Kidney (tissue), 14 donors: ENCODE data around the gene CR2. TPM values are rescaled to one million over a fixed set of nuclear protein-coding genes. Genes with fewer than 3 reads are reported as not detected.

ENCODE experiments used
- DNase-seq, 5 donors: peaks; one replicate each; pipeline ENCODE4 v3.0.0-alpha.2; 2013 to 2020
- FAIRE-seq: peaks from 2 replicates; lab custom pipeline; 2012; peaks lifted over from hg19 to GRCh38; lab: Jason Lieb, UNC
- H3K27ac ChIP-seq, 2 donors: one replicate each; pipeline ENCODE4 v1.7.0; 2013; ENCODE audit warnings: low read depth in 2 of 2, low read length in 2 of 2, inconsistent platforms in 1 of 2
- H3K27me3 ChIP-seq: one replicate; pipeline ENCODE4 v1.7.1; 2013; ENCODE audit warnings: low read length, inconsistent platforms; ENCODE audit not compliant: control insufficient read depth, insufficient read depth
- H3K36me3 ChIP-seq, 3 donors: one replicate each; pipeline versions ENCODE4 v1.7.0 to v1.7.1; 2013; ENCODE audit warnings: low read length in 3 of 3, control low read depth in 1 of 3, inconsistent platforms in 1 of 3; ENCODE audit not compliant: insufficient read depth in 3 of 3, control insufficient read depth in 2 of 3
- H3K4me1 ChIP-seq, 3 donors: one replicate each; pipeline versions ENCODE4 v1.7.0 to v1.7.1; 2013; ENCODE audit warnings: low read length in 3 of 3, inconsistent platforms in 1 of 3, low read depth in 1 of 3; ENCODE audit not compliant: control insufficient read depth in 2 of 3, insufficient read depth in 2 of 3
- H3K4me3 ChIP-seq, 3 donors: one replicate each; pipeline versions ENCODE4 v1.7.0 to v1.8.1; 2013; ENCODE audit warnings: low read length in 3 of 3, control low read depth in 1 of 3, inconsistent platforms in 1 of 3
- H3K9ac ChIP-seq, 3 donors: one replicate each; pipeline versions ENCODE4 v1.7.0 to v1.7.1; 2013; ENCODE audit warnings: low read length in 3 of 3, control low read depth in 1 of 3, inconsistent platforms in 1 of 3
- H3K9me3 ChIP-seq, 3 donors: one replicate each; pipeline versions ENCODE4 v1.7.0 to v1.7.1; 2013; ENCODE audit warnings: low read length in 3 of 3, control low read depth in 1 of 3, inconsistent platforms in 1 of 3; ENCODE audit not compliant: control insufficient read depth in 2 of 3, insufficient read depth in 1 of 3
- intact Hi-C: fragments of 100-400 bp; cut with DNase I; formaldehyde crosslinking; loops from one replicate; pipeline ENCODE4 v1.11.1; 2022
- polyA plus RNA-seq: library from polyadenylated mRNA; stranded (reverse); fragments of 350-450 nt; fragmentation: Illumina TruSeq; extraction: RNeasy Lipid Tissue Mini Kit (QIAGEN cat#74804); gene quantifications from one replicate; pipeline ENCODE4 v1.2.3, GENCODE V29; 2014; ENCODE audit warnings: low read depth, low replicate concordance; ENCODE audit not compliant: insufficient read depth
- total RNA-seq: library from RNA; stranded (reverse); fragmentation: NEBNext Ultra II Directional; extraction: Animal tissue kit (Norgen Biotek cat#: 25700); gene quantifications from one replicate; pipeline ENCODE4 v1.2.1, GENCODE V29; 2021
- TF ChIP-seq, protein P1 (sequence below): IDR thresholded peaks from 3 replicates; pipeline ENCODE4 v1.5.1; 2012; ENCODE audit warnings: mild to moderate bottlenecking, moderate library complexity, borderline replicate concordance; ENCODE audit not compliant: insufficient read depth; ENCODE audit errors: extremely low read depth
- donor health status: control.
- donor health status: control.
- donor health status: control.
- donor health status: control.
- donor health status: control.
- donor health status: DM: yes; HTN: yes; CAD: no.
- donor health status: Normal renal cell carcinoma (clear cell type).

The CR2 gene
- total and polyA plus RNA-seq, 2 donors from 2014 or later, result 0.28 to 0.98 TPM

DNA sequence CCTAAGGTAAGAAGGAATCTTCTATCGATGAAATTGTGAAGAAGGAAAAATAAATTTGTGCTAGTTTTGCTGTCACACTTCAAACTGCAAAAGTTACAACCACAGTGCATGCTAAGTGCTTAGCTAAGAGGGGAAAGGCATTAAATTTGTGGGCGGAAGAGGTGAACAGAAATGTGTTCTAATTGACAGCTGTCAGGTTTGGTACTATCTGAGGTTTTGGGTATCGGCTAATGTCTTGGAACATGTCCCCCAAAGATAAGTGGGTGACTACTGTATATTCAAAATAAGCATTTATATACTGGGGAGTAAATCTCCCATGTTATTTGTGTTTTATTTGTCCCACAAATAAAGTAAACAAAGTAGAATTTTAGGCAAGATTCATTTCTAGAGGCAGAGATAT lies 49.8 kb downstream of the CR2 start:
- no peak for DNase-seq
- no peaks in the 10 kb centered on the region for H3K36me3 ChIP-seq
- H3K9me3 ChIP-seq, result no peaks in the 10 kb centered on the region
- peaks cover 0 to 3% (median 0%) of the 10 kb centered on the region in 3 donors for H3K4me1 ChIP-seq
- no peak overlapping the region for H3K9ac ChIP-seq
- TF ChIP-seq, protein P1, sequence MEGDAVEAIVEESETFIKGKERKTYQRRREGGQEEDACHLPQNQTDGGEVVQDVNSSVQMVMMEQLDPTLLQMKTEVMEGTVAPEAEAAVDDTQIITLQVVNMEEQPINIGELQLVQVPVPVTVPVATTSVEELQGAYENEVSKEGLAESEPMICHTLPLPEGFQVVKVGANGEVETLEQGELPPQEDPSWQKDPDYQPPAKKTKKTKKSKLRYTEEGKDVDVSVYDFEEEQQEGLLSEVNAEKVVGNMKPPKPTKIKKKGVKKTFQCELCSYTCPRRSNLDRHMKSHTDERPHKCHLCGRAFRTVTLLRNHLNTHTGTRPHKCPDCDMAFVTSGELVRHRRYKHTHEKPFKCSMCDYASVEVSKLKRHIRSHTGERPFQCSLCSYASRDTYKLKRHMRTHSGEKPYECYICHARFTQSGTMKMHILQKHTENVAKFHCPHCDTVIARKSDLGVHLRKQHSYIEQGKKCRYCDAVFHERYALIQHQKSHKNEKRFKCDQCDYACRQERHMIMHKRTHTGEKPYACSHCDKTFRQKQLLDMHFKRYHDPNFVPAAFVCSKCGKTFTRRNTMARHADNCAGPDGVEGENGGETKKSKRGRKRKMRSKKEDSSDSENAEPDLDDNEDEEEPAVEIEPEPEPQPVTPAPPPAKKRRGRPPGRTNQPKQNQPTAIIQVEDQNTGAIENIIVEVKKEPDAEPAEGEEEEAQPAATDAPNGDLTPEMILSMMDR, result no peak
- intact Hi-C loops, result no loop called here
- peaks cover 3% of the 10 kb centered on the region for H3K27me3 ChIP-seq
- H3K27ac ChIP-seq, result no peak overlapping the region
- FAIRE-seq, result no peak
- H3K4me3 ChIP-seq, result no peak overlapping the region

DNA sequence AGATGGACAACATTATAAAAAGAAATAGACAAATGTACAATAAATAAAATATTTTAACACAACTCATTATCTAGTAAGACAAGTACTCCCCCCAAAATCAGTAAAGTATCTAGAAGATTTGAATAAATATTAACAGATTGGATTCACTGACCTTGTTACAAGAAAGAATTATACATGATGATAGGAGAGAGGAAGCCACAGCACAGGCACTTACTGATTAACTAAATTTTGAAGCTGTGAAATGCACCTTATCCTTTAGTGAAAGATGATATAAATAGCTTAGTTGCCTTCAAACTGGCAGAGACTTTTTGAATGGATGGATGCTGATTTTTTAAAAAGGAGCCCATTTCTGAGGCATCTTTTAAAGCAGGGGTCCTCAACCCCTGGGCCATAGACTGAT lies 50.3 kb downstream of the CR2 start:
- TF ChIP-seq, protein P1, result no peak
- intact Hi-C loops, result no loop called here
- Histone ChIP-seq H3K9ac (no peak overlapping the region), H3K27me3 (peaks cover under 1% of the 10 kb centered on the region), H3K36me3 (no peaks in the 10 kb centered on the region), H3K4me1 (peaks cover 0 to 3% (median 0%) of the 10 kb centered on the region in 3 donors), H3K9me3 (no peaks in the 10 kb centered on the region), H3K4me3 (no peak overlapping the region), H3K27ac (no peak overlapping the region)
- DNase-seq (no peak), FAIRE-seq (peak; percentile 65)

DNA sequence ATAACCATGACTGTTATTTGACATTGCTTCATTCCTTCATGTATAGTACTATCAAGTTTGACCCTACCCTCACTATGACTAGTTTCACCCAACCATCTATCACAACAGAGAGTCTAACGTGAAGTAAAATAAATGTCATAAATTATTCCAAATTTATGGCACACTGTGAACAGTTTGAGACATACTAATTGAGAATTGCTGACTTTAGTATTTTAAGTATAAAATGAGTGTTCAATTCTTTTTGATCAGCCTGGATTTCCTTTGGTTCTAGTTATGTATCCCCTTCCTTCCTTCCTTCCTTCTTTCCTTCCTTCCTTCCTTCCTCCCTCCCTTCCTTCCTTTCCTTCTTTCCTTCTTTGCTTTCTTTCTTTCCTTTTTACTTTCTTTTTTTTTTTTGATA lies 56.3 kb downstream of the CR2 start:
- TF ChIP-seq, protein P1, result no peak
- intact Hi-C loops, result no loop called here
- H3K4me3 ChIP-seq, result no peak overlapping the region
- H3K27me3 ChIP-seq, result no peaks in the 10 kb centered on the region
- H3K4me1 ChIP-seq, result no peaks in the 10 kb centered on the region
- no peaks in the 10 kb centered on the region for H3K9me3 ChIP-seq
- H3K9ac ChIP-seq, result no peak overlapping the region
- FAIRE-seq (no peak), DNase-seq (no peak)
- no peaks in the 10 kb centered on the region for H3K36me3 ChIP-seq
- H3K27ac ChIP-seq, result no peak overlapping the region

DNA sequence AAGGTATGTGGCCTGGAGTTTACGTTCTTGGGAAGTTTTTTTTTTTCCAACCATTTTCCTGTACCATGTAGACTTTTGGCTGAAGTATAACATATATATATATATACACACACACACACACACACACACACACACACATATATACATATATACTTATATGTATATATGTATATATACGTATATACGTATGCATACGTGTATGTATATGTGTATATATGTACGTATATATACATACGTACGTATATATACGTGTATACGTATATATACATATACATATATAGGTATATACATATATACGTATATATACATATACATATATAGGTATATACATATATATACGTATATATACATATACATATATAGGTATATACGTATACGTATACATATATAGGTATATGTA lies 60.8 kb downstream of the CR2 start:
- Histone ChIP-seq H3K27ac (no peak overlapping the region), H3K4me3 (no peak overlapping the region), H3K27me3 (no peaks in the 10 kb centered on the region), H3K36me3 (no peaks in the 10 kb centered on the region), H3K4me1 (no peaks in the 10 kb centered on the region), H3K9ac (no peak overlapping the region), H3K9me3 (no peaks in the 10 kb centered on the region)
- intact Hi-C loops, result no loop called here
- no peak for DNase-seq
- TF ChIP-seq, protein P1, result no peak
- peak; percentile 63 for FAIRE-seq
